ENCODE measurements around the gene EML1. TPM values are rescaled to one million over a fixed set of nuclear protein-coding genes. Genes with fewer than 3 reads are reported as not detected.

The EML1 gene
- total and polyA plus RNA-seq, 2 of the 13 experiments (the other 11 are each of a cell fraction or from before 2014, with no cell fraction given): 0.59 to 1.7 TPM

DNA sequence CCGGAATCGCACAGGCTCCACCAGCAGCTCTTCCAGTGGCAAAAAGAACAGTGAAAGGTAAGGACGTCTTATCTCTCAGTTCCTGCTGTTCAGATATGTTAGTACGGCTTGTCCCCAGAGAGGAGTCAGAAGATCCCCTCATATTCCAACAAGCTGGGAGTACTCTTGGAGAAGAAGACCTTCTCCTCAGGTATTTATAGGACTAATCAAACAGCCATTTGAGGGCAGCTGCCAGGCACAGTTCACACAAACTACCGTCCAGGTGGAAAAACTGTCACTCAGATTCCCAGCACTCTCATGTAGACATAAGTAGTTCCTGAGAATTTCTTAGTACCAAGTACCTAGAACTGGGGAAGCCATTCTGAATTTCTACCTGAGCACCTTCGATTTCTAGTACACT is 85.3 kb downstream of the EML1 start:
- TF ChIP-seq TFDP2 (CRISPR knock-in tag; IDR thresholded peaks at IDR 0.05) (no peak), YEATS2 (CRISPR knock-in tag; IDR thresholded peaks at IDR 0.05; ENCODE audit: borderline replicate concordance) (no peak), ZNF260 (CRISPR knock-in tag; IDR thresholded peaks at IDR 0.05; ENCODE audit: borderline replicate concordance, low read depth) (no peak), ZNF558 (CRISPR knock-in tag; IDR thresholded peaks at IDR 0.05; ENCODE audit: borderline replicate concordance) (no peak), HNRNPL (IDR thresholded peaks at IDR 0.05; ENCODE audit: low read depth, low read length) (no peak), ZNF256 (CRISPR knock-in tag; conservative IDR thresholded peaks at IDR 0.05) (no peak), ZNF225 (CRISPR knock-in tag; IDR thresholded peaks at IDR 0.05) (no peak), BRF2 (CRISPR knock-in tag; IDR thresholded peaks at IDR 0.05) (no peak)
- in situ Hi-C loops (cut with HindIII; ENCODE audit: extremely low pct_ligation_motif_present, low pct_unique_long_range_greater_than_20kb): no loop called here
- WGBS (ENCODE audit: low lambda C conversion rate): 71% methylated on average over 6 of the region's 6 CpGs
- DNase-seq (ENCODE audit: low spot score) (no peak), ATAC-seq (no peak), FAIRE-seq (no peak)
- no peak overlapping the region for H2AFZ ChIP-seq (ENCODE audit: low read length)
- H3K79me2 ChIP-seq (ENCODE audit: insufficient read depth, low read length): no peaks in the 10 kb centered on the region
- no TSS peak for BruUV-seq (replicated peaks)
- intact Hi-C loops (cut with micrococcal nuclease; ENCODE audit: unreplicated experiment): no loop called here
- no peak overlapping the region for H3K4me3 ChIP-seq (replicated peaks in 1 of 3; ENCODE audit: insufficient read depth in 1 of 3, low read depth in 2 of 3, low read length in 3 of 3)
- no peaks in the 10 kb centered on the region for H3K4me1 ChIP-seq (ENCODE audit: insufficient read depth, low read length)
- H3K9ac ChIP-seq (ENCODE audit: insufficient read depth, low read depth, low read length): no peak overlapping the region
- no peaks in the 10 kb centered on the region for H3K36me3 ChIP-seq (replicated peaks in 1 of 2; ENCODE audit: control insufficient read depth in 1 of 2, insufficient read depth in 2 of 2, low read length in 2 of 2)
- ChIA-PET CTCF (ENCODE audit: low intra/inter-chr PET ratio, low total read pairs) (no interaction called here), POLR2A (no interaction called here)
- no peaks in the 10 kb centered on the region for H4K20me1 ChIP-seq (ENCODE audit: insufficient read depth, low read length)
- no peaks in the 10 kb centered on the region for H3K9me3 ChIP-seq (ENCODE audit: low read length)
- no peak overlapping the region for H3K27ac ChIP-seq (ENCODE audit: extremely low read length, insufficient read depth, low read length)
- H3K4me2 ChIP-seq (ENCODE audit: low read depth, low read length): no peak overlapping the region
- no peaks in the 10 kb centered on the region; a peak in 1 of 5 replicates for H3K27me3 ChIP-seq (ENCODE audit: control insufficient read depth in 1 of 2, insufficient read depth in 2 of 2, low read length in 2 of 2)
